CD4-positive, alpha-beta T cell (primary cell): ENCODE results near the gene ADSS1. TPM values are rescaled to one million over a fixed set of nuclear protein-coding genes. Genes with fewer than 3 reads are reported as not detected.

Source experiments
- ATAC-seq: fragments of 200-7000 bp; cut with Tn5 transposase; one replicate; pipeline ENCODE4 v1.10.0; 2022; ENCODE audit warnings: mild to moderate bottlenecking; ENCODE audit not compliant: poor library complexity
- CTCF ChIA-PET: fragments of 350-600 bp; sonication (Branson Sonifier 250); formaldehyde crosslinking; loops from one replicate; lab custom pipeline; 2021; ENCODE audit warnings: antibody characterized with exemption, inconsistent platforms; lab: Charles Lee
- POLR2A ChIA-PET: fragments of 350-600 bp; sonication (Branson Sonifier 250); formaldehyde crosslinking; loops from one replicate; lab custom pipeline; 2021; ENCODE audit warnings: antibody characterized with exemption, inconsistent platforms; lab: Charles Lee
- DNase-seq, 14 experiments: peaks; one replicate each; pipeline ENCODE4 v3.0.0-alpha.2; 2013 to 2020; ENCODE audit warnings: mixed read lengths in 2 of 14
- H3K27ac ChIP-seq, 2 donors: one replicate each; pipeline versions ENCODE4 v1.5.1 to v1.7.0; 2013; ENCODE audit warnings: low read length in 2 of 2, low read depth in 1 of 2, mild to moderate bottlenecking in 1 of 2
- H3K27me3 ChIP-seq, 2 experiments: 1 replicate in 1 of 2; 2 replicates in 1 of 2; pipeline versions ENCODE4 v1.6.1 to v1.7.0; 2013; ENCODE audit warnings: low read length in 2 of 2, control low read depth in 1 of 2, mild to moderate bottlenecking in 1 of 2, moderate library complexity in 1 of 2; ENCODE audit not compliant: insufficient read depth in 2 of 2, control insufficient read depth in 1 of 2
- H3K36me3 ChIP-seq: one replicate; pipeline ENCODE4 v1.6.1; 2013; ENCODE audit warnings: low read length, control low read depth; ENCODE audit not compliant: insufficient read depth
- H3K4me1 ChIP-seq: one replicate; pipeline ENCODE4 v1.6.1; 2013; ENCODE audit warnings: low read length, control low read depth; ENCODE audit not compliant: insufficient read depth
- H3K4me3 ChIP-seq: one replicate; pipeline ENCODE4 v1.5.1; 2013; ENCODE audit warnings: mild to moderate bottlenecking, low read length, moderate library complexity
- H3K9me3 ChIP-seq, 2 experiments: 1 replicate in 1 of 2; 2 replicates in 1 of 2; pipeline versions ENCODE4 v1.6.1 to v1.7.0; 2013; ENCODE audit warnings: low read length in 2 of 2, mild to moderate bottlenecking in 2 of 2, control low read depth in 1 of 2, moderate library complexity in 1 of 2; ENCODE audit not compliant: control insufficient read depth in 1 of 2, insufficient read depth in 1 of 2
- H3K27ac Mint-ChIP-seq: one replicate; pipeline ENCODE4 v1.8.0; 2020; ENCODE audit warnings: mixed read lengths
- H3K27me3 Mint-ChIP-seq: one replicate; pipeline ENCODE4 v1.8.0; 2021; ENCODE audit warnings: mixed read lengths
- H3K36me3 Mint-ChIP-seq: one replicate; pipeline ENCODE4 v1.8.0; 2021; ENCODE audit warnings: low read depth, mixed read lengths
- H3K4me1 Mint-ChIP-seq: one replicate; pipeline ENCODE4 v1.8.0; 2021; ENCODE audit warnings: low read depth, mixed read lengths
- H3K4me3 Mint-ChIP-seq: one replicate; pipeline ENCODE4 v1.8.0; 2020; ENCODE audit warnings: mild to moderate bottlenecking, mixed read lengths
- H3K9me3 Mint-ChIP-seq: one replicate; pipeline ENCODE4 v1.8.0; 2020; ENCODE audit warnings: mixed read lengths
- CTCF ChIP-seq: fragments of 200-600 bp; IDR thresholded peaks from one replicate; pipeline ENCODE4 v1.8.0; 2022; ENCODE audit warnings: antibody characterized with exemption, mild to moderate bottlenecking
- intact Hi-C, 2 experiments: fragments of 100-400 bp; cut with DNase I in 1 of 2; cut with micrococcal nuclease in 1 of 2; formaldehyde crosslinking; loops; one replicate each; pipeline versions ENCODE4 v1.15.1 to v1.9.0; 2023 to 2025; cut with DNase I, micrococcal nuclease
- total RNA-seq, 174 experiments: library from RNA in 2 of 174; stranded (reverse) in 2 of 174; gene quantifications; one replicate each; pipeline ENCODE4 v1.2.3 and lab custom pipeline; 2021 to 2026

The ADSS1 gene
- total RNA-seq, 2 experiments from 2014 or later, result 2.0 to 2.7 TPM

DNA sequence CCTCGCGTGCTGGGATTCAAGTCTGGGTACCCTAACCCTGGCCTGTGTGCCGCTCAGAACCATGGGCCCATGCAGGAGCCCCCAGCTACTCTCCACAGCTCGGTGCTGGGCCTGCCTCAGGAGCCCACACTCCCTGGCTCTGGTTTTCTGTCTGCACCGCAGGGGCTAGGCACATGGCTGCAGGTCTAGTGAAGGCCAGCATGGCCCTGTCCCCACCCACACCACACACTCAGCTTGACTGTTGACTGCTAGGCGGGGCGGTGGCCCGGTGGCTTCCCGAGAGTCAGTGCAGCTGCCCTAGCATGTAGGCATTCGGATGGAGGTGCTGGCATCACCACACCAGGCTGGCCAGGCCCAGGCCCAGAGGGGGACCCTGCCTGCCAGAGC, 26.7 kb upstream of the ADSS1 start:
- ChIA-PET CTCF (no interaction called here), POLR2A (interaction anchor here (0.6 to 1.5 kb wide), 4 partner anchors 19 to 55 kb away, joined by 3 to 4 read pairs (median 4); partner anchors contain the start of gene SIVA1)
- no peaks in the 10 kb centered on the region for H3K9me3 Mint-ChIP-seq
- DNase-seq, result no peak
- no peaks in the 10 kb centered on the region for H3K9me3 ChIP-seq
- peak overlapping the region in 1 of 2 donors; percentile 21 for H3K27ac ChIP-seq
- no peak for ATAC-seq
- H3K36me3 ChIP-seq, result peaks cover 21% of the 10 kb centered on the region
- no peak for TF ChIP-seq CTCF
- no peaks in the 10 kb centered on the region for H3K27me3 ChIP-seq
- H3K4me1 ChIP-seq, result peaks cover 54% of the 10 kb centered on the region
- peak overlapping the region; percentile 15 for H3K4me3 Mint-ChIP-seq
- no peaks in the 10 kb centered on the region for H3K27me3 Mint-ChIP-seq
- intact Hi-C loops, result no loop called here
- H3K4me3 ChIP-seq, result no peak overlapping the region
- H3K4me1 Mint-ChIP-seq, result peaks cover 38% of the 10 kb centered on the region
- peaks cover 13% of the 10 kb centered on the region for H3K36me3 Mint-ChIP-seq
- peak overlapping the region; percentile 63 for H3K27ac Mint-ChIP-seq

GRCh38 chr14:104697892-104698583, 26.0 kb upstream of the ADSS1 start:
- intact Hi-C loops, result no loop called here
- ChIA-PET CTCF (no interaction called here), POLR2A (interaction anchor here (1.3 to 1.5 kb wide), 3 partner anchors 20 to 55 kb away, joined by 4 read pairs; partner anchors contain the start of gene SIVA1)
- H3K27me3 ChIP-seq, result no peaks in the 10 kb centered on the region
- no peak for TF ChIP-seq CTCF
- no peaks in the 10 kb centered on the region for H3K9me3 ChIP-seq
- peaks cover 38% of the 10 kb centered on the region for H3K4me1 Mint-ChIP-seq
- no peak for DNase-seq
- peaks cover 28% of the 10 kb centered on the region for H3K36me3 ChIP-seq
- H3K4me3 ChIP-seq, result no peak overlapping the region
- peak overlapping the region; percentile 53 for H3K27ac Mint-ChIP-seq
- peaks cover 14% of the 10 kb centered on the region for H3K36me3 Mint-ChIP-seq
- H3K9me3 Mint-ChIP-seq, result no peaks in the 10 kb centered on the region
- H3K27ac ChIP-seq, result peak overlapping the region in 1 of 2 donors; percentile 10
- peaks cover 47% of the 10 kb centered on the region for H3K4me1 ChIP-seq
- no peak for ATAC-seq
- no peak overlapping the region for H3K4me3 Mint-ChIP-seq
- H3K27me3 Mint-ChIP-seq, result no peaks in the 10 kb centered on the region

DNA sequence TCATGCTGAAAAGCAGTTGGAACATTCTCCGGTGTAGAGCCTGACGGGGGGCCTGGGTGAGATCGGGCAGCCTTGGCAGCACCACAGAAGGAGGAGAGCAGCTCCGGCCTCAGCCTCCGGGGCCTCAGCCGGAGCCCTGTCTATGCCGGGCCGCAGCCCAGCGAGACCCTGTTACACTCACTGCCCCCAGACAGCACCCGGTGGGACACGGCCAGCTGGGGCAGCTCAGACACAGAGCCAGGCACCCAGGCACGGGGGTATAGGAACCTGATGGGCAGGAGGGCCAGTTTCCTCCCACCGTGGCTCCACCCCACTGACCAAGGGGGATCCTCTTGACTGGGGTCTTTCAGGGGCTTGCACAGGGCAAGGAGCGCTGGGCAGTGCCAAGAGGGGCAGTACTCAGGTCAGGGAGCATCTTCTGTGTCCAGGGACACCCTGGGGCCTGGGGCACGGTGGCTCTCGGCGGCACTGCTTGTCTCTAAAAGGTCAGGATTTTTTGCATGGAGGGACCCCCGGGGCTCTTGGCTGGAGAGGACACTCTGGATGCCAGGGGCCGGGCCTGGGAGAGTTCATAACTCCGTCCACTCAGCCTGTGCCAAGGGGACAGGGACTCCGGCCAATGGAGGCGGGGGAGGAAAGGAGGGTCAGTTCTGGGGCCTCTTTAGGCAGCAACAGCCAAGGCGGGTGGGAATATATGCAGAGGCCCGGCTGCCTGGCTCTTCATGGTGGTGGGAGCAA, 25.2 kb upstream of the ADSS1 start:
- Mint-ChIP-seq H3K4me1 (peaks cover 33% of the 10 kb centered on the region), H3K4me3 (no peak overlapping the region), H3K27me3 (no peaks in the 10 kb centered on the region), H3K36me3 (peaks cover 14% of the 10 kb centered on the region), H3K9me3 (no peaks in the 10 kb centered on the region), H3K27ac (peak overlapping the region; percentile 53)
- POLR2A ChIA-PET, result interaction anchor here (1.3 to 1.4 kb wide), 2 partner anchors 21 to 54 kb away, joined by 4 read pairs; partner anchors contain the start of gene SIVA1
- CTCF ChIA-PET, result no interaction called here
- Histone ChIP-seq H3K4me1 (peaks cover 39% of the 10 kb centered on the region), H3K36me3 (peaks cover 36% of the 10 kb centered on the region), H3K9me3 (no peaks in the 10 kb centered on the region), H3K27me3 (no peaks in the 10 kb centered on the region), H3K27ac (peak overlapping the region in 1 of 2 donors; percentile 34), H3K4me3 (no peak overlapping the region)
- DNase-seq (no peak), ATAC-seq (no peak)
- TF ChIP-seq CTCF, result no peak
- intact Hi-C loops, result no loop called here
